Measurements from ENCODE around the gene PRKCA.
"Not testable (repeated sequence)": the region's sequence is repeated elsewhere in the genome, so short reads cannot be mapped to it uniquely, and the experiment has no call there.

PRKCA gene

GRCh38 chr17:66304304-66305174 is 2.1 kb downstream of the PRKCA start:
- Mint-ChIP-seq H3K27me3 (no peaks in the 10 kb centered on the region), H3K9me3 (no peaks in the 10 kb centered on the region), H3K4me1 (peaks cover 70% of the 10 kb centered on the region), H3K27ac (peak overlapping the region; percentile 95 to 96), H3K4me3 (peak overlapping the region; percentile 90 to 93)
- peak; percentile 51 for ATAC-seq
- DNase-seq, result peak; percentile 27 to 40

- DNase-seq, result no peak
- peaks cover 70% of the 10 kb centered on the region for H3K4me1 Mint-ChIP-seq
- H3K27ac Mint-ChIP-seq, result peak overlapping the region; percentile 79 to 96
- H3K27me3 Mint-ChIP-seq, result no peaks in the 10 kb centered on the region
- no peak for ATAC-seq
- peak overlapping the region; percentile 71 to 90 for H3K4me3 Mint-ChIP-seq
- H3K9me3 Mint-ChIP-seq, result no peaks in the 10 kb centered on the region
These were observed 4.0 kb downstream of the PRKCA start for GRCh38 chr17:66306446-66306845.

GRCh38 chr17:66307257-66307656 is 4.8 kb downstream of the PRKCA start:
- no peak for DNase-seq
- Mint-ChIP-seq H3K27ac (peak overlapping the region in 1 of 2 donors; percentile 94), H3K4me1 (peaks cover 72% of the 10 kb centered on the region), H3K9me3 (no peaks in the 10 kb centered on the region), H3K4me3 (peak overlapping the region; percentile 71 to 90), H3K27me3 (no peaks in the 10 kb centered on the region)
- no peak for ATAC-seq

GRCh38 chr17:66308856-66309255 is 6.4 kb downstream of the PRKCA start:
- Mint-ChIP-seq H3K27me3 (no peaks in the 10 kb centered on the region), H3K4me1 (peaks cover 88% of the 10 kb centered on the region), H3K9me3 (no peaks in the 10 kb centered on the region), H3K27ac (peak overlapping the region; percentile 20 to 92), H3K4me3 (peak overlapping the region; percentile 58 to 90)
- DNase-seq, result no peak
- no peak for ATAC-seq

GRCh38 chr17:66309793-66310192 is 7.4 kb downstream of the PRKCA start:
- Mint-ChIP-seq H3K4me1 (peaks cover 91% of the 10 kb centered on the region), H3K4me3 (peak overlapping the region; percentile 58 to 90), H3K9me3 (no peaks in the 10 kb centered on the region), H3K27ac (peak overlapping the region; percentile 55 to 92), H3K27me3 (no peaks in the 10 kb centered on the region)
- DNase-seq (no peak), ATAC-seq (peak; percentile 62)

- peaks cover 91% of the 10 kb centered on the region for H3K4me1 Mint-ChIP-seq
- peak overlapping the region; percentile 30 to 92 for H3K27ac Mint-ChIP-seq
- H3K4me3 Mint-ChIP-seq, result peak overlapping the region; percentile 58 to 90
- H3K9me3 Mint-ChIP-seq, result no peaks in the 10 kb centered on the region
- ATAC-seq (peak; percentile 18), DNase-seq (peak in 1 of 2 donors; percentile 28)
- no peaks in the 10 kb centered on the region for H3K27me3 Mint-ChIP-seq
These were observed 8.2 kb downstream of the PRKCA start for GRCh38 chr17:66310528-66311148.

GRCh38 chr17:66312912-66313311 is 10.5 kb downstream of the PRKCA start:
- peak overlapping the region; percentile 91 to 96 for H3K27ac Mint-ChIP-seq

GRCh38 chr17:66313325-66313724 is 10.9 kb downstream of the PRKCA start:
- Mint-ChIP-seq H3K27ac (peak overlapping the region; percentile 91 to 96), H3K4me3 (peak overlapping the region; percentile 56 to 67), H3K9me3 (no peaks in the 10 kb centered on the region), H3K27me3 (no peaks in the 10 kb centered on the region), H3K4me1 (peaks cover 95% of the 10 kb centered on the region)
- DNase-seq (no peak), ATAC-seq (no peak)

More at GRCh38 chr17:66312912-66313311, 10.5 kb downstream of the PRKCA start:
- Mint-ChIP-seq H3K4me3 (peak overlapping the region; percentile 56 to 67), H3K9me3 (no peaks in the 10 kb centered on the region), H3K27me3 (no peaks in the 10 kb centered on the region), H3K4me1 (peaks cover 95% of the 10 kb centered on the region)
- no peak for DNase-seq
- ATAC-seq, result no peak

GRCh38 chr17:66313995-66314659 is 11.7 kb downstream of the PRKCA start:
- Mint-ChIP-seq H3K4me1 (peaks cover 90% of the 10 kb centered on the region), H3K27me3 (no peaks in the 10 kb centered on the region), H3K27ac (peak overlapping the region; percentile 91 to 96), H3K9me3 (no peaks in the 10 kb centered on the region), H3K4me3 (peak overlapping the region; percentile 56 to 68)
- DNase-seq (peak in 1 of 2 donors; percentile 41), ATAC-seq (peak; percentile 77)

- peaks cover 56% of the 10 kb centered on the region for H3K4me1 Mint-ChIP-seq
- peak overlapping the region in 1 of 2 donors; percentile 87 for H3K27ac Mint-ChIP-seq
- peaks cover 0 to 5% of the 10 kb centered on the region in 2 donors for H3K9me3 Mint-ChIP-seq
- no peaks in the 10 kb centered on the region for H3K27me3 Mint-ChIP-seq
- H3K4me3 Mint-ChIP-seq, result peak overlapping the region; percentile 43 to 56
- DNase-seq (no peak), ATAC-seq (no peak)
These were observed 15.2 kb downstream of the PRKCA start for GRCh38 chr17:66317629-66318028.

GRCh38 chr17:66319226-66319625 is 16.8 kb downstream of the PRKCA start:
- ATAC-seq (no peak), DNase-seq (no peak)
- peaks cover 48% of the 10 kb centered on the region for H3K4me1 Mint-ChIP-seq
- H3K4me3 Mint-ChIP-seq, result no peak overlapping the region
- H3K9me3 Mint-ChIP-seq, result peaks cover 0 to 5% of the 10 kb centered on the region in 2 donors
- no peaks in the 10 kb centered on the region for H3K27me3 Mint-ChIP-seq
- H3K27ac Mint-ChIP-seq, result no peak overlapping the region

GRCh38 chr17:66322764-66323163 is 20.4 kb downstream of the PRKCA start:
- peaks cover 48% of the 10 kb centered on the region for H3K4me1 Mint-ChIP-seq
- no peak overlapping the region for H3K4me3 Mint-ChIP-seq
- ATAC-seq (no peak), DNase-seq (no peak)
- no peaks in the 10 kb centered on the region for H3K27me3 Mint-ChIP-seq
- H3K27ac Mint-ChIP-seq, result no peak overlapping the region
- H3K9me3 Mint-ChIP-seq, result peaks cover 0 to 5% of the 10 kb centered on the region in 2 donors

GRCh38 chr17:66324381-66325004 is 22.1 kb downstream of the PRKCA start:
- H3K4me3 Mint-ChIP-seq, H3K27ac Mint-ChIP-seq, H3K27me3 Mint-ChIP-seq, H3K9me3 Mint-ChIP-seq, ATAC-seq, DNase-seq: not testable (repeated sequence)
- H3K4me1 Mint-ChIP-seq, result peaks cover 57% of the 10 kb centered on the region

- no peaks in the 10 kb centered on the region for H3K27me3 Mint-ChIP-seq
- peaks cover 78% of the 10 kb centered on the region for H3K4me1 Mint-ChIP-seq
- H3K9me3 Mint-ChIP-seq, result peaks cover 0 to 8% of the 10 kb centered on the region in 2 donors
- DNase-seq (no peak), ATAC-seq (no peak)
- peak overlapping the region; percentile 3 to 49 for H3K4me3 Mint-ChIP-seq
- H3K27ac Mint-ChIP-seq, result peak overlapping the region; percentile 9 to 54
These were observed 24.1 kb downstream of the PRKCA start for GRCh38 chr17:66326476-66327047.

GRCh38 chr17:66330646-66331037 is 28.2 kb downstream of the PRKCA start:
- no peak for ATAC-seq
- H3K4me1 Mint-ChIP-seq, result peaks cover 90% of the 10 kb centered on the region
- DNase-seq, result no peak
- peak overlapping the region; percentile 78 to 79 for H3K4me3 Mint-ChIP-seq
- H3K27ac Mint-ChIP-seq, result peak overlapping the region; percentile 85 to 91
- no peaks in the 10 kb centered on the region for H3K27me3 Mint-ChIP-seq
- H3K9me3 Mint-ChIP-seq, result peaks cover 0 to 3% of the 10 kb centered on the region in 2 donors

Measured in stimulated activated naive CD8-positive, alpha-beta T cell treated with anti-CD3 and anti-CD28 coated beads, Interleukin-15, amount 100 ng/mL, for 72 hours (primary cell).